IMR-90 (cell line): ENCODE measurements around the gene DPP10.

ENCODE experiments used
- CTCF ChIP-seq: conservative IDR thresholded peaks from 2 replicates; pipeline ENCODE4 v1.5.1; 2012; ENCODE audit warnings: mild to moderate bottlenecking, low read depth, low read length, improper control_type of control experiment
- POLR2A ChIP-seq: IDR thresholded peaks from 2 replicates; pipeline ENCODE4 v1.6.1; 2012; ENCODE audit warnings: mild to moderate bottlenecking, low read depth, low read length
- RAD21 ChIP-seq: IDR thresholded peaks from 2 replicates; pipeline ENCODE4 v1.6.1; 2012; ENCODE audit warnings: low read length, improper control_type of control experiment
- SMC3 ChIP-seq: fragments of 150-350 bp; IDR thresholded peaks from 2 replicates; pipeline ENCODE4 v1.6.1; 2016; ENCODE audit warnings: low read depth, mild to moderate bottlenecking, antibody characterized with exemption, low read length, moderate library complexity

GRCh38 chr2:114700440-114700839 is 258.0 kb downstream of the DPP10 start:
- TF ChIP-seq POLR2A = no peak
- TF ChIP-seq RAD21 = no peak
- no peak for TF ChIP-seq CTCF
- TF ChIP-seq SMC3 = no peak
